SU-DHL-6 (cell line): Measurements from ENCODE around the gene CHAT.

Source experiments
- H2AFZ ChIP-seq: fragments of 200-600 bp; sonication (generic); 2 replicates; pipeline ENCODE4 v1.6.1; 2014; ENCODE audit warnings: low read depth, mild to moderate bottlenecking, moderate library complexity, mixed read lengths, antibody characterized with exemption, low read length; ENCODE audit not compliant: severe bottlenecking
- H3F3A ChIP-seq: fragments of 200-600 bp; shearing (Covaris generic); 2 replicates; pipeline ENCODE4 v1.6.0; 2016; ENCODE audit warnings: antibody characterized with exemption, mild to moderate bottlenecking; ENCODE audit not compliant: insufficient read depth
- H3K27ac ChIP-seq: fragments of 200-600 bp; sonication (generic); 2 replicates; pipeline ENCODE4 v1.5.1; 2016; ENCODE audit warnings: low read depth, mild to moderate bottlenecking, low read length, moderate library complexity, mixed read lengths
- H3K27me3 ChIP-seq: fragments of 200-600 bp; sonication (generic), shearing (Covaris generic); 2 replicates; pipeline ENCODE4 v1.6.0; 2014; ENCODE audit warnings: mild to moderate bottlenecking, low read length
- H3K36me3 ChIP-seq: fragments of 200-600 bp; sonication (generic); 2 replicates; pipeline ENCODE4 v1.6.1; 2014; ENCODE audit warnings: mild to moderate bottlenecking, low read length, mixed read lengths
- H3K4me2 ChIP-seq: fragments of 300-600, 200-600 bp; shearing (Covaris generic), sonication (generic); 2 replicates; pipeline ENCODE4 v1.6.0; 2014; ENCODE audit warnings: low read length, low read depth, mild to moderate bottlenecking; ENCODE audit not compliant: poor library complexity, severe bottlenecking
- H3K4me3 ChIP-seq: fragments of 200-600 bp; sonication (generic); 2 replicates; pipeline ENCODE4 v1.5.1; 2014; ENCODE audit warnings: antibody characterized with exemption, low read length, mild to moderate bottlenecking, mixed read lengths; ENCODE audit not compliant: insufficient read depth, poor library complexity, severe bottlenecking
- H3K79me2 ChIP-seq: fragments of 200-600 bp; sonication (generic); 2 replicates; pipeline ENCODE4 v1.6.1; 2014; ENCODE audit warnings: mild to moderate bottlenecking, low read length, moderate library complexity; ENCODE audit not compliant: insufficient read depth
- H3K9ac ChIP-seq: fragments of 200-600 bp; sonication (generic); 2 replicates; pipeline ENCODE4 v1.7.0; 2014; ENCODE audit warnings: mild to moderate bottlenecking, low read length
- H3K9me2 ChIP-seq: fragments of 200-600 bp; sonication (generic); replicated peaks from 2 replicates; pipeline ENCODE4 v1.6.1; 2014; ENCODE audit warnings: low read length; ENCODE audit not compliant: insufficient read depth
- H3K9me3 ChIP-seq: fragments of 200-600 bp; sonication (generic); 2 replicates; pipeline ENCODE4 v1.6.1; 2014; ENCODE audit warnings: low read length, mixed read lengths; ENCODE audit not compliant: insufficient read depth
- H4K20me1 ChIP-seq: fragments of 200-600 bp; sonication (generic); 2 replicates; pipeline ENCODE4 v1.6.1; 2014; ENCODE audit warnings: low read depth, mild to moderate bottlenecking, antibody characterized with exemption, low read length, moderate library complexity, mixed read lengths
- CTCF ChIP-seq: fragments of 200-600 bp; sonication (generic); IDR thresholded peaks from one replicate; pipeline ENCODE4 v1.5.1; 2017; ENCODE audit warnings: antibody characterized with exemption, mild to moderate bottlenecking, low read length, moderate library complexity; ENCODE audit not compliant: insufficient read depth, poor library complexity, severe bottlenecking
- EZH2phosphoT487 ChIP-seq: fragments of 200-600 bp; sonication (generic), shearing (Covaris generic); conservative IDR thresholded peaks from 2 replicates; pipeline ENCODE4 v1.6.1; 2018; ENCODE audit warnings: mild to moderate bottlenecking, antibody characterized with exemption, low read length, moderate library complexity, mixed read lengths

Gene CHAT

GRCh38 chr10:49649294-49649693, 35.5 kb downstream of the CHAT start:
- Histone ChIP-seq H3K27me3 (no peaks in the 10 kb centered on the region), H3K4me3 (no peak overlapping the region), H4K20me1 (no peaks in the 10 kb centered on the region), H3K4me2 (no peak overlapping the region), H3K27ac (no peak overlapping the region), H3K79me2 (no peaks in the 10 kb centered on the region), H3K9me3 (no peaks in the 10 kb centered on the region), H3K9ac (no peak overlapping the region), H2AFZ (no peak overlapping the region), H3K9me2 (no peaks in the 10 kb centered on the region), H3F3A (no peaks in the 10 kb centered on the region), H3K36me3 (no peaks in the 10 kb centered on the region)
- no peak for TF ChIP-seq CTCF

GRCh38 chr10:49649936-49650723, 36.3 kb downstream of the CHAT start:
- no peak overlapping the region for H3K4me3 ChIP-seq
- TF ChIP-seq EZH2phosphoT487, result no peak
- no peak for TF ChIP-seq CTCF
- H3K9ac ChIP-seq, result no peak overlapping the region
- H3K36me3 ChIP-seq, result no peaks in the 10 kb centered on the region
- no peak overlapping the region for H2AFZ ChIP-seq
- no peaks in the 10 kb centered on the region for H3K27me3 ChIP-seq
- H4K20me1 ChIP-seq, result no peaks in the 10 kb centered on the region
- no peak overlapping the region for H3K4me2 ChIP-seq
- H3K9me2 ChIP-seq, result no peaks in the 10 kb centered on the region
- H3F3A ChIP-seq, result no peaks in the 10 kb centered on the region
- no peak overlapping the region for H3K27ac ChIP-seq
- no peaks in the 10 kb centered on the region for H3K79me2 ChIP-seq
- H3K9me3 ChIP-seq, result no peaks in the 10 kb centered on the region

- H3F3A ChIP-seq, result no peaks in the 10 kb centered on the region
- H3K4me3 ChIP-seq, result no peak overlapping the region
- no peak for TF ChIP-seq CTCF
- TF ChIP-seq EZH2phosphoT487, result no peak
- H3K9me3 ChIP-seq, result no peaks in the 10 kb centered on the region
- H3K36me3 ChIP-seq, result no peaks in the 10 kb centered on the region
- H3K9me2 ChIP-seq, result no peaks in the 10 kb centered on the region
- H3K4me2 ChIP-seq, result no peak overlapping the region
- no peaks in the 10 kb centered on the region for H3K79me2 ChIP-seq
- no peaks in the 10 kb centered on the region for H4K20me1 ChIP-seq
- H3K9ac ChIP-seq, result no peak overlapping the region
- H3K27ac ChIP-seq, result no peak overlapping the region
- H3K27me3 ChIP-seq, result no peaks in the 10 kb centered on the region
- no peak overlapping the region for H2AFZ ChIP-seq
Measured at GRCh38 chr10:49650724-49651034, 36.8 kb downstream of the CHAT start.
